AG09309 (cell line): ENCODE results near the gene MMP25.
A peak's percentile ranks its signal among the peaks of the same experiment; 100 is the strongest.

ENCODE experiments used
- DNase-seq: peaks from one replicate; pipeline ENCODE4 v3.0.0-alpha.2; 2010; ENCODE audit warnings: low read depth
- H3K4me3 ChIP-seq: 2 replicates; pipeline ENCODE4 v1.5.1; 2011; ENCODE audit warnings: mild to moderate bottlenecking, low read depth, low read length, moderate library complexity; ENCODE audit not compliant: control insufficient read depth
- TF ChIP-seq, protein P1 (sequence below): IDR thresholded peaks from 2 replicates; pipeline ENCODE4 v1.5.1; 2011; ENCODE audit warnings: mild to moderate bottlenecking, low read depth, low read length, inconsistent platforms; ENCODE audit not compliant: insufficient read depth, control insufficient read depth; ENCODE audit errors: missing control alignments

The MMP25 gene

DNA sequence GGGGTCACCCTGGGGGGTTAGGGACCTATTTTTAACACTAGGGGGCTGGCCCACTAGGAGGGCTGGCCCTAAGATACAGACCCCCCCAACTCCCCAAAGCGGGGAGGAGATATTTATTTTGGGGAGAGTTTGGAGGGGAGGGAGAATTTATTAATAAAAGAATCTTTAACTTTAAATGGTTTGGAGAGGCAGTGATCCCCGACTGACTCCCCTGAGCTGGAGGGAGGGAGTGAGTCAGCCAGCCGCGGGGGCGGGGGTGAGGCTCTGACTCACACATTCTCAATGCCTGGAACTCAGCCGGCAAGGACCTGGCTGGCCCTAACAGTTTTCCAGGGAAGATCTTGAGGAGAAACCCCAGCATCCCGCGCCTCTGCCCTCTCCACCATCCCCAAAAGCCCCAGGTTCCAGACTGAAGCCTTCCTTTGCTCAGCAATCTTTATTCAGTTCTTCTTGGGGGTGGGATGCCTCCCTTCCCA lies 24.1 kb upstream of the MMP25 start:
- TF ChIP-seq, protein P1, sequence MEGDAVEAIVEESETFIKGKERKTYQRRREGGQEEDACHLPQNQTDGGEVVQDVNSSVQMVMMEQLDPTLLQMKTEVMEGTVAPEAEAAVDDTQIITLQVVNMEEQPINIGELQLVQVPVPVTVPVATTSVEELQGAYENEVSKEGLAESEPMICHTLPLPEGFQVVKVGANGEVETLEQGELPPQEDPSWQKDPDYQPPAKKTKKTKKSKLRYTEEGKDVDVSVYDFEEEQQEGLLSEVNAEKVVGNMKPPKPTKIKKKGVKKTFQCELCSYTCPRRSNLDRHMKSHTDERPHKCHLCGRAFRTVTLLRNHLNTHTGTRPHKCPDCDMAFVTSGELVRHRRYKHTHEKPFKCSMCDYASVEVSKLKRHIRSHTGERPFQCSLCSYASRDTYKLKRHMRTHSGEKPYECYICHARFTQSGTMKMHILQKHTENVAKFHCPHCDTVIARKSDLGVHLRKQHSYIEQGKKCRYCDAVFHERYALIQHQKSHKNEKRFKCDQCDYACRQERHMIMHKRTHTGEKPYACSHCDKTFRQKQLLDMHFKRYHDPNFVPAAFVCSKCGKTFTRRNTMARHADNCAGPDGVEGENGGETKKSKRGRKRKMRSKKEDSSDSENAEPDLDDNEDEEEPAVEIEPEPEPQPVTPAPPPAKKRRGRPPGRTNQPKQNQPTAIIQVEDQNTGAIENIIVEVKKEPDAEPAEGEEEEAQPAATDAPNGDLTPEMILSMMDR: no peak
- H3K4me3 ChIP-seq: peak overlapping the region; percentile 82
- peak; percentile 86 for DNase-seq

DNA sequence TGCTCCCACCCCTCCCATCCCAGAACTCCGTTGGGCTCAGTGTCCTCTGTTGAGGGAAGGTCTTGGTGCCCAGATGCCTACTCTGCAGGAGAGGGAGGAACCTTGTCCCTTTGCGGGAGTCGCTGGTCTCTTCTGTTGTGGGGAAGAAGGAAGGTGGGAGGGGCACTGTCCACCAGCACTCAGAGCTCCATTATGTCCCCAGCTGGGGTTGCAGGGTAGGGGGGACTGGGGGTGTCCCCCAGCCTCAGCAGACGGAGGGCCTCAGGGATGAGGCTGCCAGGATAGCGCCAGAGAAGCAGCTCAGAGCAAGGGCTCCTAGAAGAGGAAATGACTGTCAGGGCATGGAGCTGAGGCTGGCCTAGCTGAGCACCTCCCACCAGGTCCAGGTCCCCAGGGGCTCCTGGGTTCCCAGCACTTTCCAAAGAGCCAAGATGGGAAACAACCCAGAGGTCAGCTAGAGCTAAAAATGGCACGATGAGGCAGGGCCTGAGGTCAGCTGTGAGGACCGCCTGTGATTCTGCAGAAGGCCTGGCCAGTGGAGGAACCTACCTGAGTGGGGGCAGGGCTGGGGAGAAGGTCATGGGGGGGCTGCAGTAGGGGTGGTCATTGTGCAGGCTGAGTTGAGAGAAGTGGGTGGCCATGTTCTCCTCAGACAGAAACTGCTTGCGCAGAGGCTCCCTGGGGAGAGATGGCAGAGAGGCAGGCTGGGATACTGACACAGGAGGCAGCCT lies 23.5 kb upstream of the MMP25 start:
- DNase-seq: no peak
- TF ChIP-seq, protein P1: no peak
- H3K4me3 ChIP-seq: peak overlapping the region; percentile 62

GRCh38 chr16:3023415-3023668 lies 23.0 kb upstream of the MMP25 start:
- H3K4me3 ChIP-seq: peak overlapping the region; percentile 62
- peak; percentile 49 for DNase-seq
- TF ChIP-seq, protein P1: no peak

DNA sequence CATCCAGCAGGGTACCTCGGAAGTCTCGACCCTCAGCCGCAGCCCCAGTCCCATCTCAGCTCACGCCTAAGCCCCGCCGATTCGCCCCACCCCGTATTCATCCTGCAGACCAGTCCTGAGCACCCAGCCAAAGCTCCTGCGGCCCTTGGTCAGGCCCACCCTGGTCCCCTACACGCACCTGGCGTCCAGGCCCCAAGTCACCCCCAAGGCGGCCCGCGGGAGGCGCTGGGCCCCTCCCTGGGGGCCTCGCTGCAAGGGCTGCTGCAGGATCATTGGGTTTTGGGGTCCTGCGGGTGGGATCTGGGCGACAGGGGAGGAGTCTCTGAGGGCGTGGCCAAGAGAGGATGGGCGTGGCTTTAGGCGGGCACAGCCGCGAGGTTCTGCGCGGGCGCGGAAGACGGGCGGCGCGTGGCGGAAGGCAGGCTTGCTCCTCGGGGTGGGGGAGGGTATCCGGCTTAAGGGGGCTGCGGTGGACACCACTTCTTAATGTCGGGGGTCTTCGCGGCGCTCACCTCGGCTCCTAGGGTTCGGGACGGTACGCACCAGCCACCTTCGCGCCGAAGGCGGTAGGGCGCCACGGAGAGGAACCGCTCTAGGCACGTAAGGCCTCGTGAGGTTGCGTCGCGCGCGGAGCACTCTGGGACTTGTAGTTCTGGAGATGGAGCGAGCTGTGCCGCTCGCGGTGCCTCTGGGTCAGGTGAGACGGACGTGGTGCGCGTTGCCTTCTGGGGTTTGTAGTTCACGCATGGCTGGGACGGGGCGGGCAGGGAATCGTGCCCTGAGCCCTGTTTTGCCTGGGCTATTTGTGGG lies 22.5 kb upstream of the MMP25 start, which contains the start of the genes HCFC1R1 and THOC6:
Gene HCFC1R1 (minus strand): TSS at position 274 of the 810 bp plus-strand sequence. CDS start 1 bp downstream, at position 273.
Gene THOC6 (plus strand): TSS at position 367 of the 810 bp plus-strand sequence. CDS start 292 bp downstream, at position 659.
- TF ChIP-seq, protein P1: no peak
- peak; percentile 90 for DNase-seq
- peak within 1 kb of the TSS; percentile 62 for H3K4me3 ChIP-seq

DNA sequence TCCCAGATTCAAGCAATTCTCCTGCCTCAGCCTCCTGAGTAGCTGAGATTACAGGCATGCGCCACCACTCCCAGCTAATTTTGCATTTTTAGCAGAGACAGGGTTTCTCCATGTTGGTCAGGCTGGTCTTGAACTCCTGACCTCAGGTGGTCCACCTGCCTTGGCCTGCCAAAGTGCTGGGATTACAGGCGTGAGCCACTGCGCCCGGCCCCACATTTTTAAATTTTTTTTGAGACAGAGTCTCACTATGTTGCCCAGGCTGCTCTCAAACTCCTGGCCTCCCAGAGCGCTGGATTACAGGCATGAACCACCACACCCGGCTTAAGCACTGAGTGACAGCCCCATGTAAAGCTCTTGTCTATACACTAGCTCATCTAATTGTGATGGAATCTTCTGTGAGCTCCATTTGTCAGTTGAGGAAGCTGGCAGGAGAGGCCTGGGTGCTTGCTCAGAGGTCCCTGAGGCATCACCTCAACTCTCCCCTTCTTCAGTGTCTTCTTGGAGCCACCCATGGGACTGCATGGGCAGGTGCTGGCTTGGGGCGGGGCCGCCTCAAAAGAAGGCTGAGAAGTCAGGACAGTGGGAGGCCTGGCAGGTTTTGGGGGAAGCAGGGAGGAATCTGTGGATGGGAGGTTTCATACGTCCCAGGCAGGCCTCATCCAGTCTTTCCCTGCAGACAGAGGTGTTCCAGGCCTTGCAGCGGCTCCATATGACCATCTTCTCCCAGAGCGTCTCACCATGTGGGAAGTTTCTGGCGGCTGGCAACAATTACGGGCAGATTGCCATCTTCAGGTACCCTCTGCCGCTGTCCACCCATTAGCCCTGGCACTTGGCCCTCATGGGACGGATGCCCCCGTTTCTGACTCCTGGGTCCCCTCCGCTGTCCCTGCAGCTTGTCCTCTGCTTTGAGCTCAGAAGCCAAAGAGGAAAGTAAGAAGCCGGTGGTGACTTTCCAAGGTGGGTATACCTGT lies 21.0 kb upstream of the MMP25 start:
- TF ChIP-seq, protein P1: no peak
- no peak for DNase-seq
- H3K4me3 ChIP-seq: no peak overlapping the region

- TF ChIP-seq, protein P1: no peak
- no peak for DNase-seq
- no peak overlapping the region for H3K4me3 ChIP-seq
Measured at GRCh38 chr16:3026003-3026378, 20.4 kb upstream of the MMP25 start.
